ENCODE results near the gene GPR68.

DNA sequence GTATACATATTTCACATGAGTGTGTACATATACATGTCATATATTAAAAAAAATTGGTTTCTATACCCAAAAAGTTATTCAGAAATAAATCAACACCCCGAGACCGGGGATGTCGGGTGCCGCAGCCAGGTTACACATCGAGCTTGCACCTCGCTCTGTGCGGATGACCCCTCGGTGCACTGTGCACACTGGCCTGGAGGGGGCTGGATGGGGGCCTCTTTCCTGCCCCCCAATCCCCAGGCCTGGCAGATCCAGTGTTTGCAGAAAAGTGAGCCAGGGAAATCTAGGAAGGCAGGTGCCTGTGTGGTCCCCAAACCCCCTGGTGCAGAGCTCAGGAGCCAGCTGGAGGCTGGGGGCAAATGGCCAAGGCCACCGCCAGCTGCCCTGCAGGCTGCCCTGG is 27.1 kb upstream of the GPR68 start:
- TF ChIP-seq CTCF (IDR thresholded peaks at IDR 0.05): no peak
- TF ChIP-seq POLR2A (IDR thresholded peaks at IDR 0.05): no peak

Data from suprapubic skin (tissue), 3 donors.